GM21367 (cell line): ENCODE results near the gene SGPL1.
"Not testable (repeated sequence)": the region's sequence is repeated elsewhere in the genome, so short reads cannot be mapped to it uniquely, and the experiment has no call there.

Source experiments
- ATAC-seq: cut with Tn5 transposase; IDR thresholded peaks from one replicate; pipeline ENCODE4 v1.9.1; 2021; ENCODE audit not compliant: unreplicated experiment

The SGPL1 gene, protein sequence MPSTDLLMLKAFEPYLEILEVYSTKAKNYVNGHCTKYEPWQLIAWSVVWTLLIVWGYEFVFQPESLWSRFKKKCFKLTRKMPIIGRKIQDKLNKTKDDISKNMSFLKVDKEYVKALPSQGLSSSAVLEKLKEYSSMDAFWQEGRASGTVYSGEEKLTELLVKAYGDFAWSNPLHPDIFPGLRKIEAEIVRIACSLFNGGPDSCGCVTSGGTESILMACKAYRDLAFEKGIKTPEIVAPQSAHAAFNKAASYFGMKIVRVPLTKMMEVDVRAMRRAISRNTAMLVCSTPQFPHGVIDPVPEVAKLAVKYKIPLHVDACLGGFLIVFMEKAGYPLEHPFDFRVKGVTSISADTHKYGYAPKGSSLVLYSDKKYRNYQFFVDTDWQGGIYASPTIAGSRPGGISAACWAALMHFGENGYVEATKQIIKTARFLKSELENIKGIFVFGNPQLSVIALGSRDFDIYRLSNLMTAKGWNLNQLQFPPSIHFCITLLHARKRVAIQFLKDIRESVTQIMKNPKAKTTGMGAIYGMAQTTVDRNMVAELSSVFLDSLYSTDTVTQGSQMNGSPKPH

GRCh38 chr10:70815504-70816219 is at the start of gene SGPL1:
Gene SGPL1, plus strand, starts transcription at chr10:70815948. Its CDS starts 906 bp downstream, at chr10:70816854.
- ATAC-seq = peak; percentile 79

- ATAC-seq = not testable (repeated sequence)
These were observed 47.6 kb upstream of the SGPL1 start for GRCh38 chr10:70768026-70768685.

DNA sequence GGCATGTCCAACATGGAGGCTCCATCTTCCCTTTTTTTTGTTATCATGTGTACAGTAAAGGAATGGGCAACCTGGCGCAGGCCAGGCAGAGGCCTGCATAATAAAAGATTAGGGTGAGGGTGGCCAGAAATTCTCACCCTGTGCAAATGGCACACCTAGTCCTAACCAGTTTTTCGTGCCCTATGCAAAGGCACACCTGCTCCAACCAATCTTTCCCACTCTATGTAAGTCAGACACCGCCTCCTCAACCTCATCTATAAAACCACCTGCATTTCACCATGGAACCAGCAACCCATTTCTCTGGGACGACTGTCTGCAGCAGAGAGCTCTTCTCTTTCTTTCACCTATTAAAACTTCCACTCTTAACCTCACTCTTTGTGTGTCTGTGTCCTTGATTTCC is 46.6 kb upstream of the SGPL1 start:
- ATAC-seq = no peak

DNA sequence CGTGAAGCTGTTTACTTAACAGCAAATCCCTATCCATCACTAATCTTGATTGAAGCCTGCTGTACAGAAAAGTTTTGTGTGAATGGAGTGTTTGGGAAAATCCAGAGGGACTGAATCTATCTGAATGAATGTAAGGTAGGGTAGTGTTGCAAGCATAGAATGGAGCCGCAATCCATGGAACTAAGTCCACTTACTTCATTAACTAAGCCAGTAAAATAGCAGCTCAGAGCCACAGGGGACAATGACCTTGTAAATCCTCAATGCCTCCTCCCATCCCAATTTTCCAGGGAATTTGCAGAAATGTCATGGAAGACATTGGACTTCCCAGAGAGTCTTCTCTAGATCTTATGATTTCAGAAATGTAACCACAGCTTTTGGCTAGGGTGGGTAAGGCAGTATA is 45.7 kb upstream of the SGPL1 start:
- no peak for ATAC-seq

- not testable (repeated sequence) for ATAC-seq
These were observed 45.2 kb upstream of the SGPL1 start for GRCh38 chr10:70770516-70770915.

GRCh38 chr10:70771311-70772194 is 44.2 kb upstream of the SGPL1 start:
- ATAC-seq = no peak

GRCh38 chr10:70772627-70773026 is 43.1 kb upstream of the SGPL1 start:
- no peak for ATAC-seq

DNA sequence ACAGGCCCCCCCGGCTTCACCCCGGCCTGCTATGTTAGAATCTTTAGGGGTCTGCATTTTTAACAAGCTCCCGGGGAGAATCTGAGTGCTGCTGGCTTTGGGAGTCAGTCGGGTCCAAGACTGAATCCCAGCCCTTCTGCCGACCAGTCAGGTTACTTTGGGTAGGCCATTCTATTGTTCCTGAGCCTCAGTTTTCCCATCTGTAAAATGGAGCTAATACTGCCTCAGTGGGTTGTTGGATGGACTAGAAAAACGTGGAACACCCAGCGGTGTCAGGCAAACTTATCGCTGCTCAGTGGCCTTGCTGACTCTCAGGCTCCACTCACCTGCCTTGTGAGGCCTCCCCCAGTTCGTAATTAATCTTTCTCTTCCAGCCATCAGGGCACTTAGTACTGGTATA is 42.3 kb upstream of the SGPL1 start:
- no peak for ATAC-seq

DNA sequence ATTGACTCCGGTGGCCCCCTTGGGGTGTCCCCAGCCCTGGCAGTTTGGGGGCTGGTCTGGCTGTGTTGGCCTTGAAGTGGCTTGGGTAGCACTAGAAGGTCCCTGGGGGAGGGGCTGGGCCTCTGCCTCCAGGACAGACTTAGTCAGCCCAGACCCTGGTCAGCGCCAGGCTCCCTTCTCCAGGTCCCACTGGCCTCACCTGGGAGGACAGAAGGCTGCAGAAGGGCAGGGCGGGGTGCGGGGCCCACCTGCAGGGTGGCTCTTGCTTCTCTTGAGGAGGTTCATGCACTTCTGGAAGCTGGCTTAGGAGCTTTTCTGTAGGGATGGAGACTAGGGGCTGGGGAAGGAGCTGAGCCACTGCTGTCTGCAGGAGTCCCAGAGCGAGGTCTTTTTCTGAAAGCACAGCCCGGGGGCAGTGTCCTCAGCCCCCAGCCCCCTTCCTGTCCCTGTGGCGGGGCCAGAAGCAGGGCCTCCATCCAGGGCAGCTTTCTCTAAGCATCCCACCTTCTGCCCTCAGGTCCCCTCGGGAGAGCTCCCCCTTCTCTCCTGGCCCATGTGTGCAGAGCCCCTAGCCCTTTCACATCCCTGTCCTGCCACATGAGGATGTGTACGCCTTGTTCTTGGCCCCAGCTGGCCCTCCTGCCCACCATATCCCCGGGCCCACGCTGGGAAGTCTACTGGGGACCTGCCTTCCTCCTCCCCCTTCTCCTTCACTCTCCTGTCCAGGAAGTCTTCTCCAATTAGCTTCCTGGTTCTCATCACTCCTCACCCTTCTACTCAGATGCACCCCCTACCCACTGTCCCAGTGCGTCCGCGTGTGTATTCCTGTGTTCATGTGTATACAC is 41.6 kb upstream of the SGPL1 start:
- no peak for ATAC-seq

DNA sequence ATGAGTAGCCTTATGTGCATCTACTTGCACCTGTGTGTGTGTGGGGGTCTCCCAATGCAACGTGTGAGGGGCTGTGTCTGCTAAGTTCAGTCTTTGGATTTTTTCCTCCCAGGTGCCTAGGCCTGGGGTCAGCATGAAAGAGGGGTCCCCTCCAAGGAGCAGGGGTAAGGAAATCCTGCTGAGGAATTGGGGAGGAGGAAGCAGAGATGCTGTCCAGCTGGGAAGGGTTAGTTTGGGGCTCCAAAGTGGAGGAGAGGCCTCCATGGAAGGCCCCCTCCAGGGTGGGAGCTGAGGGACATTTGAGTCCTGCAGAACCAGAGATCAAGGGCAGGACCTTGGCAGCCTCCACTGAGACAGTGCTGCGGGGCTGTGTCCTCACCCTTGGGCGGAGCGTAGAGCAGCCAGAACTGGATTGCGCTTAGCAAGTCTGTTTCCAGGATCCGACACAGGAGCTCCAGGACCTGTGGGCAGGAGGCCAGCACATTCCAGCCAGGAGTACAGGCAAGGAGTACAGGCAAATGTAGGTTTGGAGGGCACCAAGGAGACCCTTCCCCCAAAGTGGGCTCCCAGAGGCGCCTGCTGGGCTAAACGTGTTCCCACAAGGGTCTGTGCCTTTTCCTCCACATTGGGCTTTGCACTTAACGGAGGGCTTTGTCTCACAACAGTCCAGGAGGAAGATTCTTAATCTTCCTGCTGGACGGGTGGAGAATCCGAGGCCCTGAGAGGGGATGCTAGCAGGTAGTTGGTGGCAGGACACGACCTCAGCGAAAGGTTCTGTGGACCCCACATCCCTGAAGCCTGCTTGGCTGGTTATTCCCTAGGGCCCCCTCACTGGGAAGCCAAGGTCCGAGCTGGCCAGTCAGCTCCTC is 40.7 kb upstream of the SGPL1 start:
- no peak for ATAC-seq

GRCh38 chr10:70775679-70776454 is 39.9 kb upstream of the SGPL1 start:
- ATAC-seq = no peak

DNA sequence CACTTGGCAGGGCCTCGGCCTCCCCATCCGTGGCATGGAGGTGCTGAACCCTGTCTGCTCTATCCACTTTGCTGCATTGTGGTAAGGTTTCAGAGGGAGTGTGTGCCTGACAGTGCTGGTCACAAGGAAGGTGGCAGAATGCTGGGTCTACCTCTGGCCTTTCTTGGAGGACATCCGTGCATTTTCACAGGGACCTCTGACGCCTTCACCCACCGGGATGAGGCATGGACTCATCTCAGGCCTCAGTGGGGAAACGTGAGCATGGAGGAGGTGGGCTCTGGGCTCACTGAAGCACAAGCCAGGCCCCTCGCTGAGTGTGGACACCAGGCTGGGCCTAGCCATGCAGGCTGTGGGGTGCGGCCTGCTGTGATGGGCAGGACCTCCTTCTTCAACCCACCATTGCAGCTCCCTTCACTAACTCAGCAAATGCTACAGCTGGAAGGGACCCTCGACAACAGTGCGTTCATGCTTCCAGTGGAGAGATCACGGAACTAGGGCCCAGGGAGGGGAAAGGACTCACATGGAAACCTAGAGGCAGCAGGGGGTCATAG is 39.2 kb upstream of the SGPL1 start:
- no peak for ATAC-seq

DNA sequence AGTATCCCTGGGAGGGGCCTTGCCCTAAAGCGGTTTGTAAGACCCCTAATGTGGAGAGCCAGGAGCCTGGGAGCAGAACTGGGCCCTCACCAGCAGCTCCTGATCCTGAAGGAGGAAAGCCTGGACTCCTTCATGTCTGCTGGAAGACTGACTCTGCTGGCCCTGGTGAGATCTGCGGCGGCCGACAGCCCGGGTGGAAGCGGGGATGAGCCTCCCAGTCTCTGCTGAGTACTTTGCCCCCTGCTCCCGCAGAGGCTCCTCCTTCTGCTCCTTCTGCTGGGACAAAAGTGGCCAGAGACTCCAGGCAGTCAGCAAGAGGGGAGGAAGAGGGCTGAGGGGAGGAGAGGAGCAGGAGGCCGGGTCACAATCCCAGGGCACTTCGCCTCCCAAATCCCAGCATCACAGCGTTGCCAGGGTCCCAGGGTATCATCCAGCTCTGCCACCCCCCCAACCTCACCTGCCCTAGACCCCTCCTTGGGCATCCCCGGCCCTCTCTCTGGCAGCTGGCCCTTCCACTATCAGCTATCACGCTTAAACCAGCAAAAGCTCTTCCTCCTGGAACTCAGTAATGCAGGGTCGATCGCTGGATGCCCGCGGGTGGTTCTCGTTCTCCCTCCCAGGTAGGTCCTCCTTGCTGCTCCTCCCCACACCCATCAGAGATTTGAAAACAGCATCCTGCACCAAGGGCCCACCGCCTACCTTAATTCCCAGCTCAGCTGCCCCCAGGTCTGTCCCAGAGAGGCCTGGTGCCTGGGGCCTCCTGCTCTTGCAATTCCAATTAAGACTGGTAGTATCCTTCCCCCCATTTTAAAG is 38.5 kb upstream of the SGPL1 start:
- no peak for ATAC-seq

DNA sequence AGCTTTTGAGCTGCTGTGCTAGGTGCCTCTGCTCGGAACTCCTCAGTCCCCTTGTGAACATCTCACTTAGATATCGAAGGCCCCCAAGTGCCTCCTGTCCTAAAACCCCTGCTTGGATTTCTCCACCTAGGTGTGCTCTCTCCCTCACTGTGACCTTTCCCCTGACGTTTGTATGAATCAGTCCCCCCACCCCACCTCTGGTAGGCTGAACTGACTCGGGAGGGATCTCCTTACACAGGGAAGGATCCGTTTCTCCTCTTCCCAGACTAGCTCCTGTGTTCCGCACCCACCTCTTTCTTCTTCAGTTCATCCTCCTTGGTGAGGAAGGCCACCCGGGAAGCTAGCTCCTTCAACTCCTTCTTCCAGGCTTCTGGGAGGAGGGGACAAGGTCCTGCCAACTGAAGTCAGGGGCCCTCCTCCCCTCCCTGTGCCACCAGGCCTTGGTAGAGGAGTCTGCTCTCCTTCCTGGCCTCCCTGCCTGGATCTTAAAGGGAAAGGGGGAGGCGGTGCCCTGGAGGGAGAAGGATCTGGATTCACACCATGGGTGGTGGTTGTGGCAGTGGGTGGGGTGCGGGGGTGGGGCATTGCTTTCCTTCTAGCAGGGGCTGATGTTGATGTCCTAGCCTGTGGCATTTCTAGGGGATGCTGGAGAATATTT is 37.4 kb upstream of the SGPL1 start:
- ATAC-seq = no peak

DNA sequence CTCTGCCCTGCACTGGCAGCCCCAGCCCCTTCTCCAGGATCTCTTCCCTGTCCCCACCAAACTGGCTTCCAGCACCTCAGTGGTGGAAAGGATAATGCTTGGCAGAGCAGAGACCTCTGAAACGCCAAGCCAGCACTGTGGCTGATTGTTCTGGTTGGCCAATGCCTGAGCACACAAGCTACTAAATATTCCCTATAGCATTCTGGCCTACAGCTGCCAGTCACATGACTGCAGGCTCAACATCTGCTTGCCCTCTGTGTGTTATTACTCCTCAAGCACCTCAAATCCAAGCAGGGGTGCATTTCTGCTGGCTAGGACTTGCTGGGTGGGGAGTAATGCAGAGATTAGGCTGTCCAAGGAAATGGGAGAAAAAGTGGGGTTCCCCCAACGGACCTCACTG is 36.7 kb upstream of the SGPL1 start:
- ATAC-seq = no peak
